K562 (cell line): ENCODE results near the gene PIK3C2A. TPM values are rescaled to one million over a fixed set of nuclear protein-coding genes. Genes with fewer than 3 reads are reported as not detected.

ENCODE experiments used
- ATAC-seq: fragments of 200-7000 bp; cut with Tn5 transposase; 3 replicates; pipeline ENCODE4 v1.9.1; 2020; ENCODE audit warnings: moderate library complexity
- BruUV-seq: library from RNA; stranded (reverse); fragments of 400-500 nt; replicated peaks from 2 replicates; lab custom pipeline; 2021; lab: Mats Ljungman, UMichigan
- CTCF ChIA-PET: fragments of 300-600 bp; formaldehyde crosslinking; extraction: SDS; loops from one replicate; lab custom pipeline; 2021; ENCODE audit warnings: low intra/inter-chr PET ratio; lab: Yijun Ruan, JAX
- POLR2A ChIA-PET: fragments of 300-600, 350-650 bp; sonication (Branson Sonifier 250); formaldehyde crosslinking; extraction: SDS; loops from one replicate; lab custom pipeline; 2021; ENCODE audit warnings: antibody characterized with exemption, inconsistent platforms; lab: Yijun Ruan, JAX
- DNase-seq, 4 experiments: peaks; one replicate each; pipeline versions ENCODE4 v3.0.0 to v3.0.0-alpha.2; 2011 to 2018; ENCODE audit warnings: low spot score in 3 of 4, mixed read lengths in 3 of 4; ENCODE audit errors: extremely low read depth in 1 of 4
- FAIRE-seq: peaks from 2 replicates; lab custom pipeline; 2011; peaks lifted over from hg19 to GRCh38; lab: Jason Lieb, UNC
- H2AFZ ChIP-seq: 2 replicates; pipeline ENCODE4 v1.6.0; 2011; ENCODE audit warnings: low read depth, low read length, control low read depth, inconsistent platforms
- H3K27ac ChIP-seq: fragments of 200-600 bp; 3 replicates; pipeline ENCODE4 v1.8.0; 2011; ENCODE audit warnings: low read depth, mild to moderate bottlenecking, control low read depth, inconsistent platforms, low read length, moderate library complexity, mixed read lengths; ENCODE audit errors: extremely low read depth
- H3K27me3 ChIP-seq, 2 experiments: fragments of 300-600 bp in 1 of 2; 2 replicates in 1 of 2; 3 replicates in 1 of 2; pipeline versions ENCODE4 v1.6.0 to v1.8.0; 2011; ENCODE audit warnings: inconsistent platforms in 2 of 2, low read length in 2 of 2, mild to moderate bottlenecking in 1 of 2, mixed read lengths in 1 of 2, moderate library complexity in 1 of 2; ENCODE audit not compliant: control insufficient read depth in 2 of 2, insufficient read depth in 2 of 2
- H3K36me3 ChIP-seq: fragments of 300-600 bp; 3 replicates; pipeline ENCODE4 v1.8.0; 2011; ENCODE audit warnings: mild to moderate bottlenecking, low read length, inconsistent platforms; ENCODE audit not compliant: control insufficient read depth, insufficient read depth
- H3K4me1 ChIP-seq, 2 experiments: fragments of 200-600 bp in 1 of 2; replicated peaks in 1 of 2; 2 replicates in 1 of 2; 3 replicates in 1 of 2; pipeline versions ENCODE4 v1.5.1 to v1.8.0; 2011; ENCODE audit warnings: inconsistent platforms in 2 of 2, low read length in 2 of 2, mild to moderate bottlenecking in 1 of 2, mixed read lengths in 1 of 2, moderate library complexity in 1 of 2; ENCODE audit not compliant: control insufficient read depth in 2 of 2, insufficient read depth in 2 of 2
- H3K4me2 ChIP-seq: 2 replicates; pipeline ENCODE4 v1.6.1; 2011; ENCODE audit warnings: low read length, control low read depth, inconsistent platforms, mixed read lengths; ENCODE audit not compliant: insufficient read depth
- H3K4me3 ChIP-seq: fragments of 200-600 bp; sonication (generic), shearing (Covaris generic); 2 replicates; pipeline ENCODE4 v1.5.1; 2016; ENCODE audit warnings: control low read depth, inconsistent platforms
- H3K79me2 ChIP-seq: fragments of 200-600 bp; 3 replicates; pipeline ENCODE4 v1.8.0; 2011; ENCODE audit warnings: low read length, inconsistent platforms; ENCODE audit not compliant: control insufficient read depth, insufficient read depth
- H3K9ac ChIP-seq, 2 experiments: 2 replicates each; pipeline versions ENCODE4 v1.6.0 to v1.6.1; 2011; ENCODE audit warnings: low read depth in 2 of 2, low read length in 2 of 2, control low read depth in 1 of 2, inconsistent platforms in 1 of 2, mild to moderate bottlenecking in 1 of 2, mixed read lengths in 1 of 2; ENCODE audit not compliant: insufficient read depth in 1 of 2
- H3K9me1 ChIP-seq: one replicate; pipeline ENCODE4 v1.6.0; 2011; ENCODE audit warnings: inconsistent platforms, mild to moderate bottlenecking, low read length, moderate library complexity; ENCODE audit not compliant: control insufficient read depth, insufficient read depth
- H3K9me3 ChIP-seq: replicated peaks from 2 replicates; pipeline ENCODE4 v1.5.1; 2011; ENCODE audit warnings: low read depth, low read length, inconsistent platforms; ENCODE audit not compliant: control insufficient read depth, insufficient read depth
- H4K20me1 ChIP-seq: replicated peaks from 2 replicates; pipeline ENCODE4 v1.6.1; 2011; ENCODE audit warnings: low read length, inconsistent platforms, mixed read lengths; ENCODE audit not compliant: control insufficient read depth, insufficient read depth
- CSDE1 ChIP-seq, 2 experiments: fragments of 450-650 bp; IDR thresholded peaks; 2 replicates each; pipeline ENCODE4 v1.6.1; 2016; ENCODE audit warnings: mild to moderate bottlenecking in 1 of 2
- JUND ChIP-seq, 2 experiments: IDR thresholded peaks; 2 replicates in 1 of 2; 3 replicates in 1 of 2; pipeline ENCODE4 v1.6.1; 2011; ENCODE audit warnings: borderline replicate concordance in 2 of 2, low read depth in 2 of 2, low read length in 2 of 2, improper control_type of control experiment in 1 of 2, missing biosample characterization in 1 of 2, missing genetic modification characterization in 1 of 2, missing genetic modification reagents in 1 of 2
- KDM4B ChIP-seq, 2 experiments: fragments of 450-650 bp in 1 of 2; sonication (generic) in 1 of 2; IDR thresholded peaks; 2 replicates each; pipeline ENCODE4 v1.6.1; 2016 to 2017; ENCODE audit warnings: borderline replicate concordance in 2 of 2, antibody characterized with exemption in 1 of 2, low read depth in 1 of 2, mild to moderate bottlenecking in 1 of 2
- L3MBTL2 ChIP-seq: fragments of 450-650 bp; IDR thresholded peaks from 2 replicates; pipeline ENCODE4 v1.6.1; 2016; ENCODE audit warnings: mild to moderate bottlenecking, moderate library complexity
- RFX5 ChIP-seq: IDR thresholded peaks from 2 replicates; pipeline ENCODE4 v1.6.1; 2011; ENCODE audit warnings: low read depth, mild to moderate bottlenecking, improper control_type of control experiment, low read length
- SIRT6 ChIP-seq: IDR thresholded peaks from one replicate; pipeline ENCODE4 v1.6.1; 2012; ENCODE audit warnings: low read depth, mild to moderate bottlenecking, control low read depth, inconsistent platforms, low read length, moderate library complexity
- TEAD4 ChIP-seq, 2 experiments: sonication (generic) in 1 of 2; formaldehyde crosslinking in 1 of 2; IDR thresholded peaks; 2 replicates each; pipeline versions ENCODE4 v1.6.1 to v1.8.0; 2012 to 2022; ENCODE audit warnings: borderline replicate concordance in 1 of 2, inconsistent platforms in 1 of 2, low read length in 1 of 2, mild to moderate bottlenecking in 1 of 2, missing genetic modification reagents in 1 of 2
- TFE3 ChIP-seq: fragments of 450-650 bp; formaldehyde crosslinking; IDR thresholded peaks from 2 replicates; pipeline ENCODE4 v1.4.0; 2020; ENCODE audit warnings: mild to moderate bottlenecking, mixed read lengths
- WGBS: fragments of 100-300 bp; shearing (Covaris generic); methylation state at CpG from one replicate; pipeline ENCODE4 v1.1.6; 2016; ENCODE audit warnings: low coverage, mixed read lengths; ENCODE audit not compliant: insufficient coverage; ENCODE audit errors: missing lambda C conversion rate; 5-methylcytosine and 5-hydroxymethylcytosine counted together
- in situ Hi-C: fragments of 300-500 bp; cut with MboI; formaldehyde crosslinking; loops from 4 replicates; pipeline ENCODE4 v1.15.0; 2018; ENCODE audit warnings: inconsistent platforms, mixed read lengths
- intact Hi-C: fragments of 100-400 bp; cut with micrococcal nuclease; formaldehyde crosslinking; loops from 2 replicates; pipeline ENCODE4 v1.14.2; 2022
- polyA plus RNA-seq, 8 experiments: library from polyadenylated mRNA; depleted of rRNA in 4 of 8; stranded (reverse) in 5 of 8; unstranded in 3 of 8; fragments of >200 nt; fragmentation: Nextera tagmentation in 2 of 8; fragmentation: Illumina TruSeq in 1 of 8; extraction: Ambion mirVana in 2 of 8; extraction: Trizol in 1 of 8; gene quantifications; 2 replicates each; pipeline versions ENCODE4 v1.2.1 to v1.2.3, GENCODE V29; 2011 to 2014; ENCODE audit warnings: inconsistent platforms in 1 of 8, missing spikeins in 1 of 8
- total RNA-seq, 7 experiments: library from RNA; depleted of rRNA in 6 of 7; stranded (reverse); fragments of >200 nt in 6 of 7; fragmentation: Illumina TruSeq in 2 of 7; extraction: Trizol in 2 of 7; gene quantifications; 2 replicates each; pipeline versions ENCODE4 v1.2.1 to v1.2.3, GENCODE V29; 2011 to 2021; ENCODE audit warnings: low replicate concordance in 1 of 7

The PIK3C2A gene
- total and polyA plus RNA-seq, 9 of the 15 experiments (the other 6 are each of a cell fraction or from before 2014, with no cell fraction given) = 3.1 to 25.2 (median 15.6) TPM

DNA sequence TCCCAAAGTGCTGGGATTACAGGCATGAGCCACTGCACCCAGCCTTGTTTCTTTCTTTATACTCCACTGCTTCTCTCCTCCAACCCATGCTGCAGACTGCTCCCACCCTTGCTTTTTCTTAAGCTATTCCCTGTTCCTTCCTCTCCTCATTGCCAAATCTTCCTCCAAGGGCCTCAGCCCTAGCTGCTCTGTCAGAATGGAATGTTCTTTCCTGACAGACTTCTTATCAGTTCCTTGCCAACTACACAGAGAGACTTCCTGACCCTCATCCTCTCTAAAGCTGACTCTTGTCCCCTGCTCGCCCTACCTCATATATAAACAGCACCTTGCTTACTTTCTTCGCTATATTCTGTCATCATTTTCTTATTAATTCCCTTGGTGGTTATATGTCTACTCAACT, 16.9 kb upstream of the PIK3C2A start:
- in situ Hi-C loops = no loop called here
- POLR2A ChIA-PET = no interaction called here
- WGBS = 34% methylated on average over 2 of the region's 2 CpGs
- H4K20me1 ChIP-seq = no peaks in the 10 kb centered on the region
- intact Hi-C loops = loop anchor here (5.0 kb wide), 1 partner anchor 277 kb away; no protein-coding TSS in a partner anchor
- ATAC-seq (no peak; the same call in 2 of the 3 replicates), DNase-seq (no peak), FAIRE-seq (no peak)
- no peaks in the 10 kb centered on the region for H3K27me3 ChIP-seq
- no peak overlapping the region for H3K27ac ChIP-seq
- no peaks in the 10 kb centered on the region for H3K79me2 ChIP-seq
- no peak overlapping the region for H3K4me2 ChIP-seq
- H3K9ac ChIP-seq = no peak overlapping the region
- no peak overlapping the region for H2AFZ ChIP-seq
- no peaks in the 10 kb centered on the region for H3K36me3 ChIP-seq
- TF ChIP-seq RFX5 (no peak), TFE3 (no peak), JUND (IDR thresholded peaks at IDR 0.05; ENCODE audit: borderline replicate concordance, low read depth, low read length) (no peak), JUND (tag; IDR thresholded peaks at IDR 0.05; ENCODE audit: borderline replicate concordance, low read depth, low read length) (no peak), L3MBTL2 (no peak), CSDE1 (IDR thresholded peaks at IDR 0.05) (no peak), TEAD4 (IDR thresholded peaks at IDR 0.05; ENCODE audit: low read length) (no peak), TEAD4 (CRISPR knock-in tag; IDR thresholded peaks at IDR 0.05; ENCODE audit: borderline replicate concordance) (no peak), SIRT6 (no peak), KDM4B (IDR thresholded peaks at IDR 0.05; ENCODE audit: borderline replicate concordance in 2 of 2, low read depth in 1 of 2) (no peak)
- H3K4me1 ChIP-seq = no peaks in the 10 kb centered on the region
- no TSS peak for BruUV-seq
- CTCF ChIA-PET = no interaction called here
- H3K9me3 ChIP-seq = no peaks in the 10 kb centered on the region
- H3K4me3 ChIP-seq = no peak overlapping the region
- H3K9me1 ChIP-seq = no peaks in the 10 kb centered on the region
